Astrocyte (in vitro differentiated cells and primary cell): ENCODE measurements around the gene AADACL2. TPM values are rescaled to one million over a fixed set of nuclear protein-coding genes. Genes with fewer than 3 reads are reported as not detected.

Experiments used
- DNase-seq: peaks from one replicate; pipeline ENCODE4 v3.0.0-alpha.2; 2010; ENCODE audit warnings: low read depth
- FAIRE-seq: peaks from 2 replicates; lab custom pipeline; 2011; peaks lifted over from hg19 to GRCh38; lab: Jason Lieb, UNC
- H2AFZ ChIP-seq: 2 replicates; pipeline ENCODE4 v1.6.0; 2012; ENCODE audit warnings: low read depth, low read length, inconsistent platforms
- H3K27ac ChIP-seq: 2 replicates; pipeline ENCODE4 v1.5.1; 2011; ENCODE audit warnings: low read depth, low read length, inconsistent platforms
- H3K27me3 ChIP-seq: 2 replicates; pipeline ENCODE4 v1.6.0; 2011; ENCODE audit warnings: low read length, inconsistent platforms; ENCODE audit not compliant: insufficient read depth
- H3K36me3 ChIP-seq: 2 replicates; pipeline ENCODE4 v1.5.1; 2011; ENCODE audit warnings: low read length, inconsistent platforms; ENCODE audit not compliant: insufficient read depth
- H3K4me1 ChIP-seq: 2 replicates; pipeline ENCODE4 v1.5.1; 2011; ENCODE audit warnings: low read length, inconsistent platforms; ENCODE audit not compliant: insufficient read depth
- H3K4me2 ChIP-seq: 2 replicates; pipeline ENCODE4 v1.6.0; 2012; ENCODE audit warnings: low read length, inconsistent platforms
- H3K4me3 ChIP-seq: 2 replicates; pipeline ENCODE4 v1.5.1; 2011; ENCODE audit warnings: low read depth, mild to moderate bottlenecking, low read length, inconsistent platforms; ENCODE audit not compliant: insufficient read depth
- H3K79me2 ChIP-seq: 2 replicates; pipeline ENCODE4 v1.6.0; 2012; ENCODE audit warnings: mild to moderate bottlenecking, low read length, inconsistent platforms; ENCODE audit not compliant: insufficient read depth
- H3K9ac ChIP-seq: 2 replicates; pipeline ENCODE4 v1.6.0; 2012; ENCODE audit warnings: mild to moderate bottlenecking, low read length, inconsistent platforms
- H3K9me3 ChIP-seq: 2 replicates; pipeline ENCODE4 v1.5.1; 2012; ENCODE audit warnings: low read depth, mild to moderate bottlenecking, low read length, inconsistent platforms; ENCODE audit not compliant: insufficient read depth
- H4K20me1 ChIP-seq: 2 replicates; pipeline ENCODE4 v1.6.0; 2012; ENCODE audit warnings: low read length, inconsistent platforms; ENCODE audit not compliant: insufficient read depth
- H3K27ac Mint-ChIP-seq: one replicate; pipeline ENCODE4 v1.8.0; 2021; ENCODE audit warnings: mild to moderate bottlenecking, mixed read lengths; ENCODE audit not compliant: unreplicated experiment
- H3K27me3 Mint-ChIP-seq: one replicate; pipeline ENCODE4 v1.8.0; 2021; ENCODE audit warnings: low read depth, mixed read lengths; ENCODE audit not compliant: unreplicated experiment
- H3K36me3 Mint-ChIP-seq: one replicate; pipeline ENCODE4 v1.8.0; 2021; ENCODE audit warnings: low read depth, mixed read lengths; ENCODE audit not compliant: unreplicated experiment
- H3K4me1 Mint-ChIP-seq: one replicate; pipeline ENCODE4 v1.8.0; 2021; ENCODE audit warnings: low read depth, mixed read lengths; ENCODE audit not compliant: unreplicated experiment
- H3K4me3 Mint-ChIP-seq: one replicate; pipeline ENCODE4 v1.8.0; 2021; ENCODE audit warnings: mild to moderate bottlenecking, moderate library complexity, mixed read lengths; ENCODE audit not compliant: unreplicated experiment
- H3K9me3 Mint-ChIP-seq: one replicate; pipeline ENCODE4 v1.8.0; 2021; ENCODE audit warnings: mild to moderate bottlenecking, mixed read lengths; ENCODE audit not compliant: unreplicated experiment
- EZH2 ChIP-seq: IDR thresholded peaks from 2 replicates; pipeline ENCODE4 v1.6.1; 2012; ENCODE audit warnings: mild to moderate bottlenecking, low read length, inconsistent platforms; ENCODE audit not compliant: insufficient read depth
- total RNA-seq: library from RNA; stranded (reverse); gene quantifications from 2 replicates; pipeline ENCODE4 v1.2.1, GENCODE V29; 2021
- TF ChIP-seq, protein P1 (sequence below): IDR thresholded peaks from 2 replicates; pipeline ENCODE4 v1.5.1; 2011; ENCODE audit warnings: low read depth, mild to moderate bottlenecking, inconsistent platforms, low read length, moderate library complexity; ENCODE audit not compliant: insufficient read depth

AADACL2 gene
- total RNA-seq, 1 donor from 2014 or later = not detected

DNA sequence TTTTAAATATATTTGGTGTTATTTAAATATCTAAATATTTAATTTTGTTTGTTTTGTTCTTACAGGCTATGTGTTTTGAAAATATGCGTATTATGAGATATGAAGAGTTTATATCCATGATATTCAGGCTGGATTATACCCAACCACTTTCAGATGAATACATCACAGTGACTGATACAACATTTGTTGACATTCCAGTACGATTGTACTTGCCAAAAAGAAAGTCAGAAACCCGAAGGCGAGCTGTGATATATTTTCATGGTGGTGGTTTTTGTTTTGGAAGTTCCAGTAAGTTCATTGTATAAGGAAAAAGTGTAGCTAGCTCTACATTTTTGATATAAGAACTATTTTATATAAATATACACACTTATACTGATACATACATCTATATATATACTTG, 6.9 kb downstream of the AADACL2 start:
- Histone ChIP-seq H3K4me2 (no peak overlapping the region), H3K9ac (no peak overlapping the region), H3K9me3 (no peaks in the 10 kb centered on the region), H3K4me3 (no peak overlapping the region), H3K4me1 (no peaks in the 10 kb centered on the region), H3K27me3 (no peaks in the 10 kb centered on the region), H4K20me1 (no peaks in the 10 kb centered on the region), H2AFZ (no peak overlapping the region), H3K27ac (no peak overlapping the region), H3K79me2 (no peaks in the 10 kb centered on the region), H3K36me3 (no peaks in the 10 kb centered on the region)
- FAIRE-seq (no peak), DNase-seq (no peak)
- no peaks in the 10 kb centered on the region for H3K36me3 Mint-ChIP-seq
- H3K9me3 Mint-ChIP-seq = peaks cover 7% of the 10 kb centered on the region
- no peak overlapping the region for H3K27ac Mint-ChIP-seq
- H3K27me3 Mint-ChIP-seq = peaks cover 3% of the 10 kb centered on the region
- TF ChIP-seq EZH2 = no peak
- TF ChIP-seq, protein P1, sequence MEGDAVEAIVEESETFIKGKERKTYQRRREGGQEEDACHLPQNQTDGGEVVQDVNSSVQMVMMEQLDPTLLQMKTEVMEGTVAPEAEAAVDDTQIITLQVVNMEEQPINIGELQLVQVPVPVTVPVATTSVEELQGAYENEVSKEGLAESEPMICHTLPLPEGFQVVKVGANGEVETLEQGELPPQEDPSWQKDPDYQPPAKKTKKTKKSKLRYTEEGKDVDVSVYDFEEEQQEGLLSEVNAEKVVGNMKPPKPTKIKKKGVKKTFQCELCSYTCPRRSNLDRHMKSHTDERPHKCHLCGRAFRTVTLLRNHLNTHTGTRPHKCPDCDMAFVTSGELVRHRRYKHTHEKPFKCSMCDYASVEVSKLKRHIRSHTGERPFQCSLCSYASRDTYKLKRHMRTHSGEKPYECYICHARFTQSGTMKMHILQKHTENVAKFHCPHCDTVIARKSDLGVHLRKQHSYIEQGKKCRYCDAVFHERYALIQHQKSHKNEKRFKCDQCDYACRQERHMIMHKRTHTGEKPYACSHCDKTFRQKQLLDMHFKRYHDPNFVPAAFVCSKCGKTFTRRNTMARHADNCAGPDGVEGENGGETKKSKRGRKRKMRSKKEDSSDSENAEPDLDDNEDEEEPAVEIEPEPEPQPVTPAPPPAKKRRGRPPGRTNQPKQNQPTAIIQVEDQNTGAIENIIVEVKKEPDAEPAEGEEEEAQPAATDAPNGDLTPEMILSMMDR = no peak
- peaks cover 1% of the 10 kb centered on the region for H3K4me1 Mint-ChIP-seq
- H3K4me3 Mint-ChIP-seq = no peak overlapping the region

DNA sequence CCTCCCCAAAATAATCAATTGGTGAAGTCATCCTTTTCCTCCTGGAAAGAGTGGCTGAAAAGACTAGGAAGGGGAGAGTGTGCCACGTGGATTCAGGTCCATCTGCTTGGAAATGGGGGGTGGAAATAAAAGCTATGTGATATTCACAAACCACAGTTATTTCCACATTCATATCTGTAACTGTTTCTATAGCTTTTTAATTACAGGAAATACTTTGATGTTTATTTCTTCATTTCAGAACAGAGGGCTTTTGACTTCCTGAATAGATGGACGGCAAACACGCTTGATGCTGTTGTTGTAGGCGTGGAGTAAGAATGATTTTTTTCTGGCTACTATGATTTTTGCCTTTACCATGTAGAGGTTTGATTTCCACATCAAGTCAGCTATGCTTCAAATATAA, 10.1 kb downstream of the AADACL2 start:
- Mint-ChIP-seq H3K4me1 (peaks cover 1% of the 10 kb centered on the region), H3K36me3 (no peaks in the 10 kb centered on the region), H3K27me3 (peaks cover 3% of the 10 kb centered on the region), H3K9me3 (peaks cover 8% of the 10 kb centered on the region), H3K4me3 (no peak overlapping the region), H3K27ac (no peak overlapping the region)
- no peak overlapping the region for H3K4me3 ChIP-seq
- no peak overlapping the region for H3K9ac ChIP-seq
- H2AFZ ChIP-seq = no peak overlapping the region
- no peak overlapping the region for H3K27ac ChIP-seq
- no peaks in the 10 kb centered on the region for H3K79me2 ChIP-seq
- H3K4me1 ChIP-seq = no peaks in the 10 kb centered on the region
- TF ChIP-seq, protein P1 = no peak
- no peak for TF ChIP-seq EZH2
- FAIRE-seq = no peak
- H3K27me3 ChIP-seq = no peaks in the 10 kb centered on the region
- no peaks in the 10 kb centered on the region for H3K36me3 ChIP-seq
- no peak for DNase-seq
- no peaks in the 10 kb centered on the region for H4K20me1 ChIP-seq
- H3K4me2 ChIP-seq = no peak overlapping the region
- no peaks in the 10 kb centered on the region for H3K9me3 ChIP-seq

DNA sequence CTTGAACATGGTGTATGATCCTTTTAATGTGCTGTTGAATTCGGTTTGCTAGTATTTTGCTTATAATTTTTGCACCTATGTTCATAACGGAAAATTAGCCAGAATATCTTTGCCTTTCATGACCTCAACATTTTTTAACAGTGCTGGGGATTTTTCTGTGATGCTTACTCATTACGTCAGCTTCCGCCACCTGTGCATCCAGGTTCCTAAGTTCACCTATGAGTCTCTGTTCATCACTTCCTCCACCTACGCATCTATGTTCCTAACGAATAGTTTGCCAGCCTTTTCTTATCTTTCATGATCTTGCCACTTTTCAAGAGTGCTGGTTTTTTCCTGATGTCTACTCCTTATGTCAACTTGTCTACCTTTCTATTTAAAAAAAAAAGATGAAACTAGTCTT, 16.5 kb downstream of the AADACL2 start:
- H3K9me3 Mint-ChIP-seq = peaks cover 7% of the 10 kb centered on the region

More for the DNA sequence above, 16.5 kb downstream of the AADACL2 start:
- FAIRE-seq = no peak
- no peak overlapping the region for H3K27ac ChIP-seq
- no peak overlapping the region for H3K27ac Mint-ChIP-seq
- H3K9me3 ChIP-seq = no peaks in the 10 kb centered on the region
- H3K27me3 Mint-ChIP-seq = no peaks in the 10 kb centered on the region
- H3K4me3 ChIP-seq = no peak overlapping the region
- TF ChIP-seq, protein P1 = no peak
- TF ChIP-seq EZH2 = no peak
- H2AFZ ChIP-seq = no peak overlapping the region
- no peaks in the 10 kb centered on the region for H3K4me1 Mint-ChIP-seq
- H3K36me3 Mint-ChIP-seq = no peaks in the 10 kb centered on the region
- DNase-seq = no peak
- no peaks in the 10 kb centered on the region for H3K4me1 ChIP-seq
- H3K9ac ChIP-seq = no peak overlapping the region
- H3K4me3 Mint-ChIP-seq = no peak overlapping the region
- no peaks in the 10 kb centered on the region for H3K79me2 ChIP-seq
- no peaks in the 10 kb centered on the region for H3K27me3 ChIP-seq
- H3K36me3 ChIP-seq = no peaks in the 10 kb centered on the region
- H3K4me2 ChIP-seq = no peak overlapping the region
- H4K20me1 ChIP-seq = no peaks in the 10 kb centered on the region
